WTC11 (cell line): ENCODE data around the gene STK32A.

Source experiments
- CBFB ChIP-seq: sonication (generic); formaldehyde crosslinking; IDR thresholded peaks from 2 replicates; pipeline ENCODE4 v1.8.1; 2022; ENCODE audit warnings: mild to moderate bottlenecking, low read depth, missing genetic modification reagents
- CTCF ChIP-seq: fragments of 200-600 bp; IDR thresholded peaks from 2 replicates; pipeline ENCODE4 v1.8.0; 2022; ENCODE audit warnings: antibody characterized with exemption
- PRDM15 ChIP-seq: sonication (generic); formaldehyde crosslinking; IDR thresholded peaks from 2 replicates; pipeline ENCODE4 v1.8.0; 2022; ENCODE audit warnings: missing genetic modification reagents
- TEAD1 ChIP-seq: sonication (generic); formaldehyde crosslinking; IDR thresholded peaks from 2 replicates; pipeline ENCODE4 v1.8.0; 2022; ENCODE audit warnings: mild to moderate bottlenecking, missing genetic modification reagents
- TP53 ChIP-seq: sonication (generic); formaldehyde crosslinking; IDR thresholded peaks from 2 replicates; pipeline ENCODE4 v1.8.1; 2023; ENCODE audit warnings: mild to moderate bottlenecking, missing genetic modification reagents
- ZNF121 ChIP-seq: sonication (generic); formaldehyde crosslinking; IDR thresholded peaks from 2 replicates; pipeline ENCODE4 v1.8.0; 2023; ENCODE audit warnings: missing genetic modification reagents
- ZNF232 ChIP-seq: sonication (generic); formaldehyde crosslinking; IDR thresholded peaks from 2 replicates; pipeline ENCODE4 v1.8.0; 2022; ENCODE audit warnings: mild to moderate bottlenecking, missing genetic modification reagents
- ZNF423 ChIP-seq: fragments of 250-450 bp; sonication (Bioruptor Pico); IDR thresholded peaks from 2 replicates; pipeline ENCODE4 v2.1.2; 2022; ENCODE audit warnings: mild to moderate bottlenecking, moderate library complexity
- TF ChIP-seq, protein P1 (sequence below): sonication (generic); formaldehyde crosslinking; conservative IDR thresholded peaks from 2 replicates; pipeline ENCODE4 v1.8.1; 2022; ENCODE audit warnings: mild to moderate bottlenecking, missing genetic modification reagents
- TF ChIP-seq, protein P2 (sequence below): sonication (generic); formaldehyde crosslinking; IDR thresholded peaks from 2 replicates; pipeline ENCODE4 v1.8.1; 2023; ENCODE audit warnings: mild to moderate bottlenecking, missing genetic modification reagents, moderate library complexity

GRCh38 chr5:147408980-147409379 is 174.2 kb downstream of the STK32A start:
- TF ChIP-seq, protein P1, sequence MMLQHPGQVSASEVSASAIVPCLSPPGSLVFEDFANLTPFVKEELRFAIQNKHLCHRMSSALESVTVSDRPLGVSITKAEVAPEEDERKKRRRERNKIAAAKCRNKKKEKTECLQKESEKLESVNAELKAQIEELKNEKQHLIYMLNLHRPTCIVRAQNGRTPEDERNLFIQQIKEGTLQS (CRISPR knock-in tag), result no peak
- TF ChIP-seq CTCF (no peak), ZNF232 (CRISPR knock-in tag) (no peak), TEAD1 (no peak), TP53 (CRISPR knock-in tag) (no peak), PRDM15 (CRISPR knock-in tag) (no peak), CBFB (CRISPR knock-in tag) (no peak), ZNF423 (CRISPR knock-in tag) (no peak), ZNF121 (no peak)
- TF ChIP-seq, protein P2, sequence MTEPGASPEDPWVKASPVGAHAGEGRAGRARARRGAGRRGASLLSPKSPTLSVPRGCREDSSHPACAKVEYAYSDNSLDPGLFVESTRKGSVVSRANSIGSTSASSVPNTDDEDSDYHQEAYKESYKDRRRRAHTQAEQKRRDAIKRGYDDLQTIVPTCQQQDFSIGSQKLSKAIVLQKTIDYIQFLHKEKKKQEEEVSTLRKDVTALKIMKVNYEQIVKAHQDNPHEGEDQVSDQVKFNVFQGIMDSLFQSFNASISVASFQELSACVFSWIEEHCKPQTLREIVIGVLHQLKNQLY (CRISPR knock-in tag), result no peak
